H1 (cell line): ENCODE data around the gene POLR3G. TPM values are rescaled to one million over a fixed set of nuclear protein-coding genes. Genes with fewer than 3 reads are reported as not detected.

Experiments
- KDM4A ChIP-seq: IDR thresholded peaks from one replicate; pipeline ENCODE4 v1.7.1; 2012; ENCODE audit warnings: low read depth, mild to moderate bottlenecking, moderate library complexity, low read length, inconsistent platforms; ENCODE audit not compliant: severe bottlenecking
- polyA plus RNA-seq, 7 experiments: library from polyadenylated mRNA; depleted of rRNA in 3 of 7; stranded (reverse) in 5 of 7; unstranded in 2 of 7; fragments of >200 nt in 5 of 7; fragments of 200-250 nt in 2 of 7; gene quantifications; 1 replicate in 5 of 7; 2 replicates in 1 of 7; 4 replicates in 1 of 7; pipeline versions ENCODE4 v1.2.1 to v1.2.3, GENCODE V29; 2011 to 2013; ENCODE audit warnings: missing spikeins in 2 of 7, mixed read lengths in 2 of 7
- total RNA-seq: library from RNA; stranded (reverse); fragmentation: NEBNext Ultra II Directional; extraction: Animal tissue kit (Norgen Biotek cat#: 25700); gene quantifications from 2 replicates; pipeline ENCODE4 v1.2.1, GENCODE V29; 2021

Gene POLR3G
- total and polyA plus RNA-seq, 2 of the 8 experiments (the other 6 are each of a cell fraction or from before 2014, with no cell fraction given), result 119 to 179 TPM

DNA sequence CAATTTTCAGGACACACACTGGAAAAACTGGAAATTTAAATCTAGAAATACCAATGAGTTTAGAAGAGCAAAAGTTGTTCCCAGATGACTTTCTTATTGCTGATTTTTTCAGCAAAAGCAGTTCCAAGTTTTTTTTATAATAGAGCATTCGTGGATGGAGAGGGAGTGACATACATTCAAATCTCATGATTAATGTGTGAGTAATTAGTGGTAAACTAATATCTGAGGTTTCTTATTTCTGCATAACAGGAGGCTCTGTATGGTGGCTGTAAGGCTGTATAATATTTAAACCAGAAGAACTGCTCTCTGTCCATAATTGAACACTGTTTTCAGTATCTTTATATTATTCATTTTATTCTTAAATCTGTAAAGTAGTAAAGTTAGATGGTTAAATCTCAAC lies 28.9 kb downstream of the POLR3G start (continued):
- TF ChIP-seq KDM4A, result no peak
- TF ChIP-seq, all 59 proteins: peak for 0
